ENCODE results near the gene AGMO.

DNA sequence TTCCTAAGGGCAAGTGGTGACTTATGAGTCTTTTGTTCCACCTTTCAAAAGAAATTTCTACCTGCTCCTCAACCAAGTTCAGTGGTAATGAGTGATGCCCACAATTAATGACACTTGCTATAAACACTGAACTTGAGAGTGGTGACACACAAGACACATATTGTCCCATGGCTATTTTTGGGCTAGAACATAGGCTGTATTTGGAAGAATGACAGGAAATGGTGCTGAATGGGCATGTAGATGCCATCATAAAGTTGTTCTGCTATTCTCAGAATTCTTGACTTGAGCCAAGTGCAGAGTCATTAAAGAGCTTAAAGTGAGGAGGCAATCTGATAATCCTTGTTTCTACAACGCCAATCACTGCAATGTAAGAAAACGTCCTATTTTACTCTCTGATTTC is 313.3 kb downstream of the AGMO start:
- TF ChIP-seq, protein P1, sequence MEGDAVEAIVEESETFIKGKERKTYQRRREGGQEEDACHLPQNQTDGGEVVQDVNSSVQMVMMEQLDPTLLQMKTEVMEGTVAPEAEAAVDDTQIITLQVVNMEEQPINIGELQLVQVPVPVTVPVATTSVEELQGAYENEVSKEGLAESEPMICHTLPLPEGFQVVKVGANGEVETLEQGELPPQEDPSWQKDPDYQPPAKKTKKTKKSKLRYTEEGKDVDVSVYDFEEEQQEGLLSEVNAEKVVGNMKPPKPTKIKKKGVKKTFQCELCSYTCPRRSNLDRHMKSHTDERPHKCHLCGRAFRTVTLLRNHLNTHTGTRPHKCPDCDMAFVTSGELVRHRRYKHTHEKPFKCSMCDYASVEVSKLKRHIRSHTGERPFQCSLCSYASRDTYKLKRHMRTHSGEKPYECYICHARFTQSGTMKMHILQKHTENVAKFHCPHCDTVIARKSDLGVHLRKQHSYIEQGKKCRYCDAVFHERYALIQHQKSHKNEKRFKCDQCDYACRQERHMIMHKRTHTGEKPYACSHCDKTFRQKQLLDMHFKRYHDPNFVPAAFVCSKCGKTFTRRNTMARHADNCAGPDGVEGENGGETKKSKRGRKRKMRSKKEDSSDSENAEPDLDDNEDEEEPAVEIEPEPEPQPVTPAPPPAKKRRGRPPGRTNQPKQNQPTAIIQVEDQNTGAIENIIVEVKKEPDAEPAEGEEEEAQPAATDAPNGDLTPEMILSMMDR (IDR thresholded peaks at IDR 0.05; ENCODE audit: low read depth, low read length) = no peak
- TF ChIP-seq MYC (IDR thresholded peaks at IDR 0.05; ENCODE audit: low read depth, low read length) (no peak), POLR2A (IDR thresholded peaks at IDR 0.05; ENCODE audit: extremely low read depth, insufficient read length) (no peak)
